ENCODE measurements around the gene NDUFA11. TPM values are rescaled to one million over a fixed set of nuclear protein-coding genes. Genes with fewer than 3 reads are reported as not detected.
A peak's percentile ranks its signal among the peaks of the same experiment; 100 is the strongest.

The NDUFA11 gene
- total RNA-seq, 1 donor from 2014 or later = 590 TPM

- peaks cover 33% of the 10 kb centered on the region for H3K36me3 ChIP-seq
- DNase-seq = no peak
Observed at GRCh38 chr19:5899728-5900526, 3.7 kb downstream of the NDUFA11 start.

GRCh38 chr19:5897189-5897969, 6.2 kb downstream of the NDUFA11 start:
- H3K36me3 ChIP-seq = peaks cover 36% of the 10 kb centered on the region
- H3K27ac ChIP-seq (replicated peaks) = no peak overlapping the region
- no peaks in the 10 kb centered on the region for H3K27me3 ChIP-seq (ENCODE audit: low read depth)
- H3K9me3 ChIP-seq (replicated peaks) = no peaks in the 10 kb centered on the region
- no peak for DNase-seq
- intact Hi-C loops (cut with micrococcal nuclease) = no loop called here
- no peak overlapping the region for H3K4me3 ChIP-seq
- no peak for TF ChIP-seq CTCF (IDR thresholded peaks at IDR 0.05; ENCODE audit: borderline replicate concordance)
- peaks cover 51% of the 10 kb centered on the region for H3K4me1 ChIP-seq

More at GRCh38 chr19:5899728-5900526, 3.7 kb downstream of the NDUFA11 start:
- Histone ChIP-seq H3K9me3 (replicated peaks) (no peaks in the 10 kb centered on the region), H3K4me3 (no peak overlapping the region), H3K4me1 (peaks cover 45% of the 10 kb centered on the region), H3K27me3 (ENCODE audit: low read depth) (no peaks in the 10 kb centered on the region), H3K27ac (replicated peaks) (no peak overlapping the region)
- no peak for TF ChIP-seq CTCF (IDR thresholded peaks at IDR 0.05; ENCODE audit: borderline replicate concordance)
- intact Hi-C loops (cut with micrococcal nuclease) = no loop called here

- Histone ChIP-seq H3K9me3 (replicated peaks) (no peaks in the 10 kb centered on the region), H3K27me3 (ENCODE audit: low read depth) (peaks cover 7% of the 10 kb centered on the region), H3K36me3 (peaks cover 33% of the 10 kb centered on the region), H3K4me3 (no peak overlapping the region), H3K27ac (replicated peaks) (no peak overlapping the region), H3K4me1 (peaks cover 51% of the 10 kb centered on the region)
- no peak for DNase-seq
- no peak for TF ChIP-seq CTCF (IDR thresholded peaks at IDR 0.05; ENCODE audit: borderline replicate concordance)
- intact Hi-C loops (cut with micrococcal nuclease) = no loop called here
Observed at GRCh38 chr19:5896365-5897076, 7.1 kb downstream of the NDUFA11 start.

GRCh38 chr19:5895890-5896289, 7.7 kb downstream of the NDUFA11 start:
- DNase-seq = no peak
- H3K9me3 ChIP-seq (replicated peaks) = no peaks in the 10 kb centered on the region
- peaks cover 45% of the 10 kb centered on the region for H3K4me1 ChIP-seq
- peaks cover 13% of the 10 kb centered on the region for H3K27me3 ChIP-seq (ENCODE audit: low read depth)
- intact Hi-C loops (cut with micrococcal nuclease) = no loop called here
- H3K4me3 ChIP-seq = no peak overlapping the region
- H3K27ac ChIP-seq (replicated peaks) = peak overlapping the region; percentile 77
- H3K36me3 ChIP-seq = peaks cover 29% of the 10 kb centered on the region
- no peak for TF ChIP-seq CTCF (IDR thresholded peaks at IDR 0.05; ENCODE audit: borderline replicate concordance)

GRCh38 chr19:5895409-5895808, 8.2 kb downstream of the NDUFA11 start:
- no peak overlapping the region for H3K4me3 ChIP-seq
- H3K9me3 ChIP-seq (replicated peaks) = no peaks in the 10 kb centered on the region
- no peak for TF ChIP-seq CTCF (IDR thresholded peaks at IDR 0.05; ENCODE audit: borderline replicate concordance)
- peaks cover 44% of the 10 kb centered on the region for H3K4me1 ChIP-seq
- peak overlapping the region; percentile 77 for H3K27ac ChIP-seq (replicated peaks)
- intact Hi-C loops (cut with micrococcal nuclease) = no loop called here
- peaks cover 18% of the 10 kb centered on the region for H3K27me3 ChIP-seq (ENCODE audit: low read depth)
- H3K36me3 ChIP-seq = peaks cover 28% of the 10 kb centered on the region
- DNase-seq = no peak

Data from left ventricle myocardium inferior (tissue), 1 donor.